GM18499 (cell line): Measurements from ENCODE around the gene CLIC4.
"Not testable (repeated sequence)": the region's sequence is repeated elsewhere in the genome, so short reads cannot be mapped to it uniquely, and the experiment has no call there.

Source experiments
- ATAC-seq: cut with Tn5 transposase; IDR thresholded peaks from one replicate; pipeline ENCODE4 v1.9.1; 2021; ENCODE audit warnings: moderate number of reproducible peaks; ENCODE audit not compliant: insufficient read depth, unreplicated experiment

Gene CLIC4

DNA sequence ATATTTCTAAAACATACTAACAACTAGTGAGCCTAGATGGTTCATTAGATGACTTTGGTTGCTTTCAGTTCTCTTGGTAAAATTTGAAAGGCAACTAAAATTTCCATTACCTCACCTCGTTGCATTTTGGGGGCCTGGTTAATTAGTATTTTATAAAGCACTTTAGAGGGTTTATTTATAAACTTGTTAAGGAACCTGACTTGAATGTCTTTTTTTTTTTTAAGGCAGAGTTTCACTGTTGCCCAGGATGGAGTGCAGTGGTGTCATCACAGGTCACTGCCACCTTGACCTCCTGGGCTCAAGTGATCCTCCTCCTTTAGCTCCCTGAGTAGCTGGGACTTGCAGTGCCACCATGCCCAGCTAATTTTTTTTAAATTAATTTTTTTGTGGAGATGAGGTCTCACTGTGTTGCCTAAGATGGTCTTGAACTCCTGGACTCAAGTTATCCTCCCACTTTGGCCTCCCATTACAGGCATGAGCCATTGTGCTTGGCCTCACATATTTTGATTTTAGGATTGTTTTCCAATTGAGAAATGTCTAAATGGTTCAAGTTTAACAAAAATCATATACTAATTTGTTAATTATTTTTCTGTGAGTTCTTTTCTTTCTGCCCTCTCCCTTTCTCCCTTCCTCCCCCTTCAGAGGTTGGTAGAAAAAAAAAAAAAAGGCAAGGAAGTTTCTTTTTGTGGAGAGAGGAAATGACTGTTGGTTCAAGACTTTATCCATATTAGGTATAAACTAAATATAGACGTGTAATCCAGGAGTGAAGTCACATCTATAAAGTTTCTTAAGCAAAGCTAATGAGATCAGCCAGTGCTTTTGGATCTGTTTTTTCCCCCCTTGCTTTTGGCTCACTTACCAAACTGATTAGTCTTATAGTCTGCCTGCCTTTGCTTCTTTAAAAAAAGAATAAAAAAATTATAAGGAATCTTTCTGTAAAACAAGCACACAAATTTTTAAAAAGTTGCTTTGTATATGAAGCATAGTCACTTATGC is 24.7 kb downstream of the CLIC4 start:
- ATAC-seq, result no peak

DNA sequence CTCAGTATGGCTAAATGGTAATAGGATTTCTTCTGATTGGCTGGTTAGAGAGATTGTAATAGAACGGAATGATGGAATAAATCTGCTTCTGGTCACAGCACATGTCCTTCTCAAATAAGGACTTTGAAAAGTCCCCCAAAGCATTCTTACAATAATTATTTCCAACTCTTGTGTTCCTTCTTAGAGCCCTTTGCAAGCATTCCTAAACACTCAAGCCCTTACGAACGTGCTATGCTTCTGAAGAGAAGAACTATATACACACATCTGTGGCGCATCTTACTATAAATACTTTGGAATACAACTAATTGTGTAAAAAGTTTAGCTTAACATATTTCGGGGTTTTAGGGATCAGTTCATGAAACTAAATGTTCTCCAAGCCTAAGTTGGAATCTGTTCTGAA is 25.6 kb downstream of the CLIC4 start:
- ATAC-seq, result no peak

DNA sequence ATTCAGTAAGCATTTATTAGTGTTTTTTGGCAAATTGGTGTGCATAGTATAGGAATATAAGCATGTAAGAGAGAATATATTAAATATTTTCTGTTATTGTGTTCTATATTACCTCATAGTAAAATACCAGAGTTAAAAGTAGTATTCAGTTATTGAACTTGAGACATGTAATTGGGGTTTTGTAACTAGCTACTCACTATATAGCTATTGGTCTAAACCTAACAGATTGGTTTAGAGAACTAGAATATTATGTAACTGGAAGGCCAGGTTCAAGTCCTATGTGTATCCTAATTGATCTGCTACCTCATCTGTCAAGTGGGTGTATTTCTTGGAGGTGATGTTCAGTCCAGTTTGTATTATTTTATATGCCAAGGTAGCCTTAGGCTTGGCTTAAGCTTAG is 26.3 kb downstream of the CLIC4 start:
- no peak for ATAC-seq

DNA sequence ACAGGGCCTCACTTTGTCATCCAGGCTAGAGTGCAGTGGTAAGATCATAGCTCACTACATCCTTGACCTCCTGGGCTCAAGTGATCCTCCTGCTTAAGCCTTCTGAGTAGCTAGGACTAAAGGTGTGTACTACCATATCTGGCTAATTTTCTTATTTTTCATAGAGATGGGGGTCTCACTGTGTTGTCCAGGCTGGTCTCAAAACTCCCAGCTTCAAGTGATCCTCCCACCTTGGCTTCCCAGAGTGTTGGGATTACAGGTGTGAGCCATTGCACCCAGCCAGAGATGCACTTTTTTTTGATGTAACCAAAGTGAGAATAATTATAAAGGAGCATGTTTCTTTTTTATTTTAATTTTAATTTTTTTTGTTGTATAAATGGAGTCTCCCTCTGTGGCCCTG is 28.4 kb downstream of the CLIC4 start:
- ATAC-seq, result no peak

DNA sequence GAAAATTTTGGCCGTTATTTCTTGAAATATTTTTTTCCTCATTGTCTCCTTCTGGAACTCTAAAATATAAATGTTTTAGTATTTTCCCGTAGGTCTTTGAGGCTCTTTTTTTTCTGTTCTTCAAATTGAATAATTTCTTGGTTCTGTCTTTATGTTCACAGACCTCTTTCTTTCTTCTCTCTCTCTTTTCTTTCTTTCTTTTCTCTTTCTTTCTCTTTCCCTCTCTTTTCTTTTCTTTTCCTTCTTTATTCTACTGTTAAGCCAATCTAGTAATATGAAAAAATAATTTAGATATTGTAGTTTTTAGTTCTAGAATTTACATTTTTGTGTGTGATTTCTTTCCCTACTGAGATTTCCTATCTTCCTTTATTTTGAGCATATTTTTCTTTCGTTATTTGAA is 30.1 kb downstream of the CLIC4 start:
- no peak for ATAC-seq

DNA sequence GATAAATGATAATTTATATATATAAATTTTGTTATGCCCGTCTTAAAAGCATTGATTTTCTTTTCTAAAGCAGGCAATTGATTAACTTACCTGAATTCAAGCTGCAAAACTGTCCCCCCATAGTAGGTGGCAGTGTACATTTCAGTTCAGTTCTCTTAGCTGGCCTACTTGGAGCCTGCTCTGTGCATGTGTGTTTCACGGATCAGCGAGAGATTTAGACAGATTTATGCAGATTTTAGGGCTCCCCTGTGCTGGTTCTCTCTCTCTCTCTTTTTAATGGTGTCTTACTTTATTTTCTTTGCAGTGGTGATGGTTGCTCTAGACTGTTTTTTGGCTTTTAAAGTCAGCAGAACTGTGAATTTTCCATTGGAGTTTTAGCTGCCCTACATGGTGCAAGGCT is 30.7 kb downstream of the CLIC4 start:
- no peak for ATAC-seq

DNA sequence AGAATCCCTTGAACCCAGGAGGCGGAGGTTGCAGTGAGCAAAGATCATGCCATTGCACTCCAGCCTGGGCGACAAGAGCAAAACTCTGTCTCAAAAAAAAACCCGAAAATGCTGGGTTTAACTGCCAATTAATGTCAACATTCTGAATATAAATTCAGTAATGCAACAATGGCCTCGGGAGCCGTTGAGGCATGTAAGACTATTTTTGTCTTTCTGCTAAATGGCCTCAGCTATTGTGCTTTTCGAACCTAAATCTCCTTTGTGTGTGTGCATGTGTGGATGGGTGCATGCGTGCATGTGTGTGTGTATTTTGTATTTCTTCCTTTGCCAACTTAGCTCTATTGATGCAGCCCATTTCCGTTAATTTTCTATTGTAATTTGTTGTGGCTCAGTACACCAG is 31.6 kb downstream of the CLIC4 start:
- ATAC-seq, result no peak

DNA sequence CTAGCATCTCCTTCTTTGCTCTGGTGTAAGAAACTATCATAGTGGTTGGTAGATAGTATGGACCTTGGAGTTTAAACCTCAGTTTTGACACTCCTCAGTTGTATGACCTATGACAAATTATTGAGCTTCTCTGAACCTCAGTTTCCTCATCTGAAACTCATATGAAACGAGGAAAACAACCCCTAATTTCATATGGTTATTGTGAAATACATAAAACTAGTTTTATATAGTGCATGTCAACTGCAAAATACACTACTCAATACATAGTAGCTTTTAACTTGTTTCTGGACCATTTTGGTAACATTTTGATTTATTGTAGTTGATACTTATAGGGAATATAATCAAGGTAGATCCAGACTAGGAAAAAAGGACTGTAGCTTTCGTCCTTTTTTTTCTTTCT is 32.9 kb downstream of the CLIC4 start:
- no peak for ATAC-seq

DNA sequence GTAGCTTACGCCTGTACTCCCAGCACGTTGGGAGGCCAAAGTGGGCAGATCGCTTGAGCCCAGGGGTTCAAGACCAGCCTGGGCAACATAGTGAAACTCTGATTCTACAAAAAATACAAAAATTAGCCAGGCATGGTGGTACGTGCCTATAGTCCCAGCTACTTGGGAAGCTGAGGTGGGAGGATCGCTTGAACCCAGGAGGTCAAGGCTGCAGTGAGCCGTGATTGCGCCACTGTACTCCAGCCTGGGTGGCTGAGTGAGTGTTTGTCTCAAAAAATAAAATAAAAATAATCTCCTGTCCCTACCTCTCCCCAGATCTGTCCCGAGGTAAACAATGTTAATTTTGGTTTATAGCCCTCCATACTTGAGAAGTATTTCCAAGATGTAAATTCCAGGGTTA is 34.0 kb downstream of the CLIC4 start:
- ATAC-seq, result not testable (repeated sequence)

DNA sequence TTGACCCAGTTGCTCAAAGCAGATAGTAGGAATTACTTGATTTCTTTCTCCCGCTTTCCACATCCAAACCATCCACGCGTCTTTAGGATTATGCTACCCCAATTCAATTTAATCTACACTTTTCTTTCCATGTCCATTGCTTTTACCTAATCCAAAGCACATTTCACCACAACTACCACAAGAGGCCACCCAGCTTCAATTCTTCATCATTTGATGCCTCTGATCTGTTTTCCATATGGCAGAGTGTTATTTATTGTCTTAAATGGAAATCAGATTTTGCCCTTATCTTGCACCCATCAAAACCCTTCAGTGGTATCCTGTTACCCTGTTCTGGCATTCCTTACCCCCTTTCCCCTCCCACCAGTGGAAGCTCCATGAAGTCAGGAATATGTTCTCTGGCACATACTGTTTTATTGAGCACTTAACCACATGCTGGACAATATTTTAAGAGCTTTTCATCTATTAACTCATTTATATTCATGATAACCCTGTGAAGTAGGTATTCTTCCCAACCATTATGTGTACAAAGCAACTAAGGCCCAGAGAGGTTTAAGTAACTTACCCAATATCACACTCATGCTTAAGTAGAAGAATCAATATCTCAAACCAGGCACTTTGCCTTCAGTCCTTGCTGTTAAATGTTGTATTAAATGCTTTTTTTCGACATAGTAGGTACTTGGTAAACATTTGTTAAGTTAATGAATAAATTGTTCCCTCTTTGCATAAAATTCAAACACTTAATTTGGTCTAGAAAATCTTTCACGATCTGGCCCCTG is 34.6 kb downstream of the CLIC4 start:
- ATAC-seq, result no peak

DNA sequence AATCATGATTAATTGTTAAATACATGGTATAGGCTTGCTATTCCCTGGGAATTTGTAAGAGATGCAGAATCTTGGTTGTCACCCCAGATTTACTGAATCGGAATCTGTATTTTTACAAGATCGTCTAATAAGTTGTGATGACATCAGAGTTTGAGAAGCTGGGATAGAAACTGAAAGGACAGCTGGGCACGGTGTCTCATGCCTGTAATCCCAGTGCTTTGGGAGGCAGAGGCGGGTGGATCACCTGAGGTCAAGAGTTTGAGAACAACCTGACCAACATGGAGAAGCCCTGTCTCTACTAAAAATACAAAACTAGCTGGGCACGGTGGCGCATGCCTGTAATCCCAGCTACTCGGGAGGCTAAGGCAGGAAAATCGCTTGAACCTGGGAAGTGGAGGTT is 35.4 kb downstream of the CLIC4 start:
- ATAC-seq, result not testable (repeated sequence)

DNA sequence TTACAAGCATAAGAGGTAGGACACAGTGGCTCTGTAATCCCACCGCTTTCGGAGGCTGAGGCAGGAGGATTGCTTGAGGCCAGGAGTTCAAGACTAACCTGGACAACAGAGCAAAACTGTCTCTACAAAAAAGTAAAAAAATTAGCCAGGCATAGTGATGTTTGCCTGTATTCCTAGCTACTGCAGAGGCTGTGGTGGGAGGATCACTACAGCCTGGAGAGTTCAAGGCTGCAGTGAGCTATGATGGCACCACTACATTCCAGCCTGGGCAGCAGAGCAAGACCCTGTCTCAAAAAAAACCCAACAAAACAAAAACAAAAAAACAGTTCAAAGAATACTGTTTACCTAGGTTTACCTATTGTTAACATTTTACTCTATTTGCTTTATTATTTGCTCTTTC is 37.4 kb downstream of the CLIC4 start:
- ATAC-seq, result no peak

DNA sequence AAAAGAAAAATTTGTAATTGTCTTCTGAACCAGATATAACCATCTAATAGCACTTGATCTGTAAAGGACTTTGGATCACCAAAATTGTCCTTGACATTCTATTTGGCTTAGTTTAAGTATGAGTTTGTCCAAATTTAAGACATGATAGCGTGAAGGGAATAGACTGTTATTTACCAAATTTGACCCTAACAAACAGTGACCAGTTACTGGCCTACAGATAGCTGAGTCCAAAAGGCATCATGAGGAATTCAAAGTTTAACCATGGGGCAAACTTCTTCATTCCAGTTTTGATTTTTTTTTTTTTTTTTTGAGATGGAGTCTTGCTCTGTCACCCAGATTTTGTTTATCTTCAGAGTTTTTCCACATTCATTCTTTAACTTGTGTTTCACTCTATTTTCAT is 38.5 kb downstream of the CLIC4 start:
- ATAC-seq, result no peak

DNA sequence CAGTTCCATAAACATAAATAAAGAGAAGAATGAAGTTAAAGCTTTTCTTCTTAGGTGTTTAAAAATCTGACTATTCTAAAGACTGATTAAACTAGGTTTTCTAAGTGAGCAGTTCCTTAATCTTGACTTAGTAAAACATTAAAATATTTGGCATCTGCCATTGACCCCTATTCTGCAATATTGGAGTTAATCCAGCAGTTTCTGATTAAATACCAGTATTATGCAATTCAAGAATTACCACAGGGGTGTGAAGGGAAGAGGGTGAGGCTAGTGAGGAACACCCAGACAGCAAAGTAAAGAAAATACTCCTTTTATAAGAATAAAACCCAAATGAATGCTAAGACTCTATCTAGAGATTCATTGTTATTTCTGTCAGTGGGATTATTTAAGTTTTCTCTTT is 40.9 kb downstream of the CLIC4 start:
- no peak for ATAC-seq

DNA sequence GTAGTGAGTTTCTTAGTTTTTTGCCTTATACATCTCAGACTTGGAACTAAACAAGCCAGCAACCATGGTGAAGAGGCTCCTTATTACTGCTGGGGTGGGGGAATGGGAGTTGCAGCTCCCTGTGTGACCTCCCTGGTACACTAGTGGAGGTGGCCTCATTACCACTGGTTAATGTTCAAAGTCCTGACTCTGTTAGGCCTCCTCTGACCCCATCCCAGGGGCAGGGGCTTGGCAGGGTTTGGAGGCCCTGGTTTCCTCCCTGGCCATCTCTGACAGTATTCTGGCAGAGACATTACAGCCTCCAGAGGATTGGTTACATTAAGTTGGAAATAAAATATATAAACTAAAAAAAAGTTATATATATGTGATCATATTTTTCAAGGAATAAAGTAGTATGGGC is 45.2 kb downstream of the CLIC4 start:
- no peak for ATAC-seq

DNA sequence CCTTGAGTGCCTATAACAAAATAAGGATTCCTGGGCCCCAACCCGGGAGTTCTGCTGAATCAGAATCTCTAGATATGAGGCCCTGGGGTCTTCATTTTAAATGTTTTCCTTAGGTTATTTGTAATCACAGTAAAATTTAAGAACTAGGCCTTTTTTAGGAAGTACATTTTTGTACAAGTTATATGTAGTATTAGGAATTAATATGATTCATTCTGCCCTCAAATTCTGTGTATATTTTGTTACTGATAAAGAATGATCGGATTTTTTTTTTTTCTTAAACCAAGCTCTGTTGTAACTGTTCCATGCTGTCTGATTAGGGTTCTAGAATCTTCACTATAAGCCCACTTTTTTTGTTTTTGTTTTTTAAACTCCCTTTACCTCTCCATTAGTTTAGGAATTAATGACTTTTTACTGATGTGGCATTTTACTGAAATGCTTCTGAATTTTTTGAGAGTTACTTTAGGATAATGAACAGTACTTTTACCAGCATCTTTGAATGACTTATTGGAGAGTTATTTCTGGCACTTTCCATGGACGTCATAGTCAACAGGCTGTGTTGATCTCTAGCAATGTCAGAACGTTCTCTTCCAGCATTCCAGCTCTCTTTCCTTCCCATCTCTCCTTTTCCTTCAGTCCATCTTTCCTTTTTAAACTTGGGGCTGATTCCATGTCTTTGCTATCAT is 48.3 kb downstream of the CLIC4 start:
- no peak for ATAC-seq

DNA sequence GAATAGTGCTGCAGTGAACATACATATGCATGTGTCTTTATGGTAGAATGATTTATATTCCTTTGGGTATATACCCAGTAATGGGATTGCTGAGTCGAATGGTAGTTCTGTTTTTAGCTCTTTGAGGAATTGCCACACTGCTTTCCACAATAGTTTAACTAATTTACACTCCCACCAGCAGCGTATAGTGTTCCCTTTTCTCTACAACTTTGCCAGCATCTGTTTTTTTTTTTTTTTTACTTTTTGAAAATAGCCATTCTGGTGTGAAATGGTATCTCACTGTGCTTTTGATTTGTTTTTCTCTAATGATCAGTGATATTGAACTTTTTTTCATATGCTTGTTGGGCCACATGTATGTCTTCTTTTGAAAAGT is 48.9 kb downstream of the CLIC4 start:
- not testable (repeated sequence) for ATAC-seq

DNA sequence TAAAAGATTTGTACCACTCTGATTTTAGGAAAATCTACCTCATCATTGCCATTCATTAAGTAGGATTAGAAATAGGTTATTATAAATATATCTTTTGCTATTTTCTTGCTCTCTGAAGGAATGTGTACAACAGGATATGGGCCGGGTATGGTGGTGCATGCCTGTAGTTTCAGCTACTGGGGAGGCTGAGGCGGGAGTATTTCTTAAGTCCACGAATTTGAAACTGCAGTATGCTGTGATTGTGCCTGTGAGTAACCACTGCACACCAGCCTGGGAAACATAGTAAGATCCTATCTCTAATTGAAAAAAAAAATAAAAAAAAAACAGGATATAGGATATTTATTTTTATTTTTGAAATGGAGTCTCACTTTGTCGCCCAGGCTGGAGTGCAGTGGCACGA is 50.0 kb downstream of the CLIC4 start:
- no peak for ATAC-seq

DNA sequence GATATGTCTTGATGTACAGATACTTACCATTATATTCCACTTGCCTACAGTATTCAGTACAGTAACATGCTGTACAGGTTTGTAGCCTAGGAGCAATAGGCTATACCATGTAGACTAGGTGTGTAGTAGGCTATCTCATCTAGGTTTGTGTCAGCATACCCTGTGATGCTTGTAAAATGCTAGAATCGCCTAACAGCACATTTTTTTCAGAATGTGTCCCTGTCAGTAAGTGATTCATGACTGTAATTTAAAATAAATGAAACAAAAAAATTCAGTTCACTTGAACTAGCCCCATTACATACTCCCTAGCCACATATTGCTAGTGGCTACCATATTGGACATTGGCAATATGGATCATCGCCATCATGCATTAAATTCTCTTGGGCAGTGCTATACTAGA is 51.3 kb downstream of the CLIC4 start:
- no peak for ATAC-seq

DNA sequence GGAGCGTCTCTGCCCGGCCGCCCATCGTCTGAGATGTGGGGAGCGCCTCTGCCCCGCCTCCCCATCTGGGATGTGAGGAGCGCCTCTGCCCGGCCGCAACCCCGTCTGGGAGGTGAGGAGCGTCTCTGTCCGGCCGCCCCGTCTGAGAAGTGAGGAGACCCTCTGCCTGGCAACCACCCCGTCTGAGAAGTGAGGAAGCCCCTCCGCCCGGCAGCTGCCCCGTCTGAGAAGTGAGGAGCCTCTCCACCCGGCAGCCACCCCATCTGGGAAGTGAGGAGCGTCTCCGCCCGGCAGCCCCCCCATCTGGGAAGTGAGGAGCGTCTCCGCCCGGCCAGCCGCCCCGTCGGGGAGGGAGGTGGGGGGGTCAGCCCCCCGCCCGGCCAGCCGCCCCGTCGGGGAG is 54.0 kb downstream of the CLIC4 start:
- not testable (repeated sequence) for ATAC-seq

DNA sequence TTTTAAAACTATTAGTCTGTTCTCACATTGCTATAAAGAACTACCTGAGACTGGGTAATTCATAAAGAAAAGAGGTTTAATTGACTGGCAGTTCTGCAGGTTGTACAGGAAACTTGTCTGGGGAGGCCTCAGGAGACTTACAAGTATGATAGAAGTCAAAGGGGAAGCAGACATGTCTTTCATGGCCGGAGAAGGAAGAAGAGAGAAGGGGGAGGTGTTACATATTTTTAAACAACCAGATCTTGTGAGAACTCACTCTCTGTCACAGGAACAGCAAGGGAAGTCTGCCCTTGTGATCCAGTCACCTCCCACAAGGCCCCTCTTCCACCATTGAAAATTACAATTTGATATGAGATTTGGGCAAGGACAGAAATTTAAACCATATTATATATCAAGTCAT is 55.9 kb downstream of the CLIC4 start:
- no peak for ATAC-seq
